Stimulated activated effector memory CD8-positive, alpha-beta T cell treated with anti-CD3 and anti-CD28 coated beads, Interleukin-12 subunit alpha, Interleukin-12 subunit beta, amount 100 ng/mL, for 72 hours (primary cell): Measurements from ENCODE around the gene DCN.
"Not testable (repeated sequence)": the region's sequence is repeated elsewhere in the genome, so short reads cannot be mapped to it uniquely, and the experiment has no call there.

ENCODE experiments used
- ATAC-seq: fragments of 150-1000 bp; cut with Tn5 transposase; 2 replicates; pipeline ENCODE4 v1.10.0; 2021
- DNase-seq, 2 donors: peaks; one replicate each; pipeline ENCODE4 v3.0.0; 2021 to 2022; ENCODE audit warnings: low spot score in 2 of 2
- H3K27ac Mint-ChIP-seq: one replicate; pipeline ENCODE4 v1.8.0; 2022; ENCODE audit warnings: mild to moderate bottlenecking, mixed read lengths
- H3K36me3 Mint-ChIP-seq: one replicate; pipeline ENCODE4 v1.8.0; 2022; ENCODE audit warnings: mild to moderate bottlenecking, mixed read lengths
- H3K4me1 Mint-ChIP-seq: one replicate; pipeline ENCODE4 v1.8.0; 2022; ENCODE audit warnings: mixed read lengths
- H3K4me3 Mint-ChIP-seq: one replicate; pipeline ENCODE4 v1.8.0; 2022; ENCODE audit warnings: mild to moderate bottlenecking, mixed read lengths
- H3K9me3 Mint-ChIP-seq: one replicate; pipeline ENCODE4 v1.8.0; 2022; ENCODE audit warnings: mixed read lengths

The DCN gene

GRCh38 chr12:91182636-91183455 lies at the start of gene DCN:
DCN (minus strand) TSS chr12:91182817; CDS start chr12:91178552, 4,265 bp downstream.
- Mint-ChIP-seq H3K36me3 (no peaks in the 10 kb centered on the region), H3K4me3 (no peak within 1 kb of the TSS), H3K27ac (no peak within 1 kb of the TSS), H3K9me3 (no peaks in the 10 kb centered on the region), H3K4me1 (no peaks in the 10 kb centered on the region)
- DNase-seq (no peak), ATAC-seq (no peak)

- no peak for DNase-seq
- no peaks in the 10 kb centered on the region for H3K4me1 Mint-ChIP-seq
- ATAC-seq = no peak
Observed at GRCh38 chr12:91230841-91231240, 48.2 kb upstream of the DCN start.

GRCh38 chr12:91226951-91227350 lies 44.3 kb upstream of the DCN start:
- Mint-ChIP-seq H3K9me3 (no peaks in the 10 kb centered on the region), H3K27ac (no peak overlapping the region), H3K4me1 (no peaks in the 10 kb centered on the region), H3K36me3 (no peaks in the 10 kb centered on the region), H3K4me3 (no peak overlapping the region)
- DNase-seq (no peak), ATAC-seq (no peak)

More at GRCh38 chr12:91230841-91231240, 48.2 kb upstream of the DCN start:
- no peak overlapping the region for H3K27ac Mint-ChIP-seq
- no peaks in the 10 kb centered on the region for H3K9me3 Mint-ChIP-seq
- H3K36me3 Mint-ChIP-seq = no peaks in the 10 kb centered on the region
- H3K4me3 Mint-ChIP-seq = no peak overlapping the region

- Mint-ChIP-seq H3K9me3 (no peaks in the 10 kb centered on the region), H3K4me1 (no peaks in the 10 kb centered on the region), H3K36me3 (no peaks in the 10 kb centered on the region), H3K27ac (no peak overlapping the region), H3K4me3 (no peak overlapping the region)
- DNase-seq (no peak), ATAC-seq (no peak)
Observed at GRCh38 chr12:91225316-91225715, 42.7 kb upstream of the DCN start.

GRCh38 chr12:91224401-91224800 lies 41.8 kb upstream of the DCN start:
- ATAC-seq = no peak
- H3K4me1 Mint-ChIP-seq = no peaks in the 10 kb centered on the region
- H3K4me3 Mint-ChIP-seq = no peak overlapping the region
- H3K9me3 Mint-ChIP-seq = no peaks in the 10 kb centered on the region
- H3K27ac Mint-ChIP-seq = no peak overlapping the region
- DNase-seq = no peak
- H3K36me3 Mint-ChIP-seq = no peaks in the 10 kb centered on the region

- no peaks in the 10 kb centered on the region for H3K9me3 Mint-ChIP-seq
- ATAC-seq (no peak), DNase-seq (no peak)
- no peaks in the 10 kb centered on the region for H3K36me3 Mint-ChIP-seq
- no peak overlapping the region for H3K27ac Mint-ChIP-seq
- no peaks in the 10 kb centered on the region for H3K4me1 Mint-ChIP-seq
- no peak overlapping the region for H3K4me3 Mint-ChIP-seq
Observed at GRCh38 chr12:91222746-91223145, 40.1 kb upstream of the DCN start.

- Mint-ChIP-seq H3K9me3 (no peaks in the 10 kb centered on the region), H3K4me1 (no peaks in the 10 kb centered on the region), H3K4me3 (no peak overlapping the region), H3K36me3 (no peaks in the 10 kb centered on the region), H3K27ac (no peak overlapping the region)
- DNase-seq = no peak
- ATAC-seq = no peak
Observed at GRCh38 chr12:91219919-91220318, 37.3 kb upstream of the DCN start.

- ATAC-seq = no peak
- no peak for DNase-seq
- no peak overlapping the region for H3K4me3 Mint-ChIP-seq
- H3K9me3 Mint-ChIP-seq = no peaks in the 10 kb centered on the region
- no peaks in the 10 kb centered on the region for H3K4me1 Mint-ChIP-seq
- H3K36me3 Mint-ChIP-seq = no peaks in the 10 kb centered on the region
- no peak overlapping the region for H3K27ac Mint-ChIP-seq
Observed at GRCh38 chr12:91219511-91219910, 36.9 kb upstream of the DCN start.

- Mint-ChIP-seq H3K9me3 (no peaks in the 10 kb centered on the region), H3K27ac (no peak overlapping the region), H3K4me3 (no peak overlapping the region), H3K4me1 (no peaks in the 10 kb centered on the region), H3K36me3 (no peaks in the 10 kb centered on the region)
- DNase-seq (no peak), ATAC-seq (no peak)
Observed at GRCh38 chr12:91216871-91217270, 34.3 kb upstream of the DCN start.

GRCh38 chr12:91215940-91216454 lies 33.4 kb upstream of the DCN start:
- no peaks in the 10 kb centered on the region for H3K36me3 Mint-ChIP-seq
- no peak for DNase-seq
- no peak overlapping the region for H3K27ac Mint-ChIP-seq
- H3K4me3 Mint-ChIP-seq = no peak overlapping the region
- no peaks in the 10 kb centered on the region for H3K4me1 Mint-ChIP-seq
- no peaks in the 10 kb centered on the region for H3K9me3 Mint-ChIP-seq
- no peak for ATAC-seq

- no peaks in the 10 kb centered on the region for H3K9me3 Mint-ChIP-seq
- ATAC-seq (no peak), DNase-seq (no peak)
- H3K4me3 Mint-ChIP-seq = no peak overlapping the region
- no peaks in the 10 kb centered on the region for H3K36me3 Mint-ChIP-seq
- H3K27ac Mint-ChIP-seq = no peak overlapping the region
- no peaks in the 10 kb centered on the region for H3K4me1 Mint-ChIP-seq
Observed at GRCh38 chr12:91211866-91212265, 29.2 kb upstream of the DCN start.

- Mint-ChIP-seq H3K9me3 (no peaks in the 10 kb centered on the region), H3K27ac (no peak overlapping the region), H3K4me3 (no peak overlapping the region), H3K4me1 (no peaks in the 10 kb centered on the region), H3K36me3 (no peaks in the 10 kb centered on the region)
- ATAC-seq = peak; percentile 16
- no peak for DNase-seq
Observed at GRCh38 chr12:91210618-91211017, 28.0 kb upstream of the DCN start.

- H3K4me3 Mint-ChIP-seq = no peak overlapping the region
- ATAC-seq (no peak), DNase-seq (no peak)
- H3K27ac Mint-ChIP-seq = no peak overlapping the region
- no peaks in the 10 kb centered on the region for H3K9me3 Mint-ChIP-seq
- H3K36me3 Mint-ChIP-seq = no peaks in the 10 kb centered on the region
- H3K4me1 Mint-ChIP-seq = no peaks in the 10 kb centered on the region
Observed at GRCh38 chr12:91210144-91210543, 27.5 kb upstream of the DCN start.

- H3K27ac Mint-ChIP-seq, H3K36me3 Mint-ChIP-seq, H3K4me3 Mint-ChIP-seq, ATAC-seq, DNase-seq, H3K4me1 Mint-ChIP-seq, H3K9me3 Mint-ChIP-seq: not testable (repeated sequence)
Observed at GRCh38 chr12:91207301-91207700, 24.7 kb upstream of the DCN start.

- ATAC-seq = no peak
- Mint-ChIP-seq H3K36me3 (no peaks in the 10 kb centered on the region), H3K27ac (no peak overlapping the region), H3K9me3 (no peaks in the 10 kb centered on the region), H3K4me1 (no peaks in the 10 kb centered on the region), H3K4me3 (no peak overlapping the region)
- no peak for DNase-seq
Observed at GRCh38 chr12:91205811-91206210, 23.2 kb upstream of the DCN start.

GRCh38 chr12:91204421-91204820 lies 21.8 kb upstream of the DCN start:
- Mint-ChIP-seq H3K4me1 (no peaks in the 10 kb centered on the region), H3K27ac (no peak overlapping the region), H3K9me3 (no peaks in the 10 kb centered on the region)

More at GRCh38 chr12:91204421-91204820, 21.8 kb upstream of the DCN start:
- no peaks in the 10 kb centered on the region for H3K36me3 Mint-ChIP-seq
- H3K4me3 Mint-ChIP-seq = no peak overlapping the region
- DNase-seq (no peak), ATAC-seq (no peak)
